Effector memory CD4-positive, alpha-beta T cell (primary cell): Measurements from ENCODE around the gene AACS.
"Not testable (repeated sequence)": the region's sequence is repeated elsewhere in the genome, so short reads cannot be mapped to it uniquely, and the experiment has no call there.

Experiments
- DNase-seq, 3 donors: peaks; one replicate each; pipeline ENCODE4 v3.0.0-alpha.2; 2020
- H3K27ac ChIP-seq: 2 replicates; pipeline ENCODE4 v1.7.0; 2013; ENCODE audit warnings: mild to moderate bottlenecking, low read length, moderate library complexity; ENCODE audit not compliant: insufficient read depth, poor library complexity, severe bottlenecking
- H3K27me3 ChIP-seq: replicated peaks from 2 replicates; pipeline ENCODE4 v1.7.0; 2013; ENCODE audit warnings: mild to moderate bottlenecking, low read length; ENCODE audit not compliant: insufficient read depth, control insufficient read depth, poor library complexity, severe bottlenecking
- H3K36me3 ChIP-seq: 2 replicates; pipeline ENCODE4 v1.7.0; 2013; ENCODE audit warnings: mild to moderate bottlenecking, low read length, moderate library complexity; ENCODE audit not compliant: control insufficient read depth, insufficient read depth
- H3K4me1 ChIP-seq: 2 replicates; pipeline ENCODE4 v1.7.0; 2013; ENCODE audit warnings: low read length, mild to moderate bottlenecking; ENCODE audit not compliant: control insufficient read depth, insufficient read depth, poor library complexity, severe bottlenecking
- H3K4me3 ChIP-seq: 2 replicates; pipeline ENCODE4 v1.7.0; 2013; ENCODE audit warnings: low read length, low read depth, mild to moderate bottlenecking; ENCODE audit not compliant: insufficient read depth, poor library complexity, severe bottlenecking
- H3K9me3 ChIP-seq: 2 replicates; pipeline ENCODE4 v1.7.0; 2013; ENCODE audit warnings: mild to moderate bottlenecking, low read length, moderate library complexity; ENCODE audit not compliant: control insufficient read depth

The AACS gene

GRCh38 chr12:125055591-125055990 is 9.6 kb upstream of the AACS start:
- no peak overlapping the region for H3K4me3 ChIP-seq
- no peak for DNase-seq
- no peak overlapping the region for H3K27ac ChIP-seq
- no peaks in the 10 kb centered on the region for H3K9me3 ChIP-seq
- no peaks in the 10 kb centered on the region for H3K36me3 ChIP-seq
- no peaks in the 10 kb centered on the region for H3K4me1 ChIP-seq
- no peaks in the 10 kb centered on the region for H3K27me3 ChIP-seq

- Histone ChIP-seq H3K4me1 (no peaks in the 10 kb centered on the region), H3K4me3 (no peak overlapping the region), H3K27me3 (no peaks in the 10 kb centered on the region), H3K27ac (no peak overlapping the region), H3K36me3 (no peaks in the 10 kb centered on the region), H3K9me3 (no peaks in the 10 kb centered on the region)
- DNase-seq = no peak
Observed at GRCh38 chr12:125056306-125056705, 8.9 kb upstream of the AACS start.

GRCh38 chr12:125057708-125058107 is 7.5 kb upstream of the AACS start:
- no peaks in the 10 kb centered on the region for H3K9me3 ChIP-seq
- no peaks in the 10 kb centered on the region for H3K4me1 ChIP-seq
- no peaks in the 10 kb centered on the region for H3K36me3 ChIP-seq
- no peak overlapping the region for H3K27ac ChIP-seq
- H3K4me3 ChIP-seq = no peak overlapping the region
- H3K27me3 ChIP-seq = no peaks in the 10 kb centered on the region
- DNase-seq = no peak

- Histone ChIP-seq H3K27ac (no peak overlapping the region), H3K27me3 (no peaks in the 10 kb centered on the region), H3K9me3 (no peaks in the 10 kb centered on the region), H3K36me3 (no peaks in the 10 kb centered on the region), H3K4me1 (peaks cover 10% of the 10 kb centered on the region), H3K4me3 (no peak overlapping the region)
- DNase-seq = no peak
Observed at GRCh38 chr12:125061229-125061628, 4.0 kb upstream of the AACS start.

- H3K9me3 ChIP-seq, H3K4me3 ChIP-seq, DNase-seq, H3K36me3 ChIP-seq, H3K27ac ChIP-seq, H3K27me3 ChIP-seq: not testable (repeated sequence)
- H3K4me1 ChIP-seq = peaks cover 10% of the 10 kb centered on the region
Observed at GRCh38 chr12:125063522-125063921, 1.7 kb upstream of the AACS start.

GRCh38 chr12:125064492-125064891 is 743 bp upstream of the AACS start:
- no peak for DNase-seq
- Histone ChIP-seq H3K36me3 (no peaks in the 10 kb centered on the region), H3K4me1 (peaks cover 10% of the 10 kb centered on the region), H3K27ac (no peak overlapping the region), H3K4me3 (peak overlapping the region; percentile 84), H3K27me3 (no peaks in the 10 kb centered on the region), H3K9me3 (no peaks in the 10 kb centered on the region)

- Histone ChIP-seq H3K4me1 (peaks cover 10% of the 10 kb centered on the region), H3K27me3 (no peaks in the 10 kb centered on the region), H3K27ac (no peak overlapping the region), H3K9me3 (no peaks in the 10 kb centered on the region), H3K4me3 (peak overlapping the region; percentile 84), H3K36me3 (no peaks in the 10 kb centered on the region)
- DNase-seq = no peak
Observed at GRCh38 chr12:125065919-125066570, 810 bp downstream of the AACS start.

GRCh38 chr12:125068391-125068790 is 3.2 kb downstream of the AACS start:
- Histone ChIP-seq H3K4me1 (peaks cover 10% of the 10 kb centered on the region), H3K27me3 (no peaks in the 10 kb centered on the region), H3K4me3 (no peak overlapping the region), H3K27ac (no peak overlapping the region), H3K9me3 (no peaks in the 10 kb centered on the region), H3K36me3 (no peaks in the 10 kb centered on the region)
- DNase-seq = no peak

GRCh38 chr12:125069616-125070015 is 4.4 kb downstream of the AACS start:
- Histone ChIP-seq H3K27ac (no peak overlapping the region), H3K27me3 (no peaks in the 10 kb centered on the region), H3K9me3 (no peaks in the 10 kb centered on the region), H3K4me1 (peaks cover 10% of the 10 kb centered on the region), H3K36me3 (no peaks in the 10 kb centered on the region), H3K4me3 (no peak overlapping the region)
- DNase-seq = no peak

- Histone ChIP-seq H3K27ac (no peak overlapping the region), H3K36me3 (no peaks in the 10 kb centered on the region), H3K4me3 (no peak overlapping the region), H3K4me1 (peaks cover 7% of the 10 kb centered on the region), H3K9me3 (no peaks in the 10 kb centered on the region), H3K27me3 (no peaks in the 10 kb centered on the region)
- DNase-seq = no peak
Observed at GRCh38 chr12:125070112-125070511, 4.9 kb downstream of the AACS start.
